ENCODE data around the gene ACSL1.

GRCh38 chr4:184748251-184748652, 77.5 kb downstream of the ACSL1 start:
- TF ChIP-seq EZH2 (IDR thresholded peaks at IDR 0.05; ENCODE audit: low read length, unreplicated experiment) = no peak
- TF ChIP-seq CTCF (conservative IDR thresholded peaks at IDR 0.05; ENCODE audit: low read depth, low read length) = no peak
- no peak for TF ChIP-seq EZH2phosphoT487 (IDR thresholded peaks at IDR 0.05; ENCODE audit: borderline replicate concordance, low read length)
